HG03469 (cell line): Measurements from ENCODE around the gene COL18A1.

ENCODE experiments used
- ATAC-seq: cut with Tn5 transposase; IDR thresholded peaks from one replicate; pipeline ENCODE4 v1.9.1; 2021; ENCODE audit warnings: mild to moderate bottlenecking, moderate library complexity, moderate number of reproducible peaks; ENCODE audit not compliant: unreplicated experiment

Gene COL18A1

GRCh38 chr21:45396620-45396995 lies 8.4 kb upstream of the COL18A1 start:
- no peak for ATAC-seq

GRCh38 chr21:45397381-45397780 lies 7.6 kb upstream of the COL18A1 start:
- no peak for ATAC-seq

GRCh38 chr21:45401054-45401518 lies 3.9 kb upstream of the COL18A1 start:
- no peak for ATAC-seq

GRCh38 chr21:45401916-45402900 lies 2.8 kb upstream of the COL18A1 start:
- no peak for ATAC-seq

GRCh38 chr21:45403133-45403824 lies 1.7 kb upstream of the COL18A1 start:
- ATAC-seq: no peak

- no peak for ATAC-seq
These were observed 888 bp upstream of the COL18A1 start for GRCh38 chr21:45403825-45404729.

- ATAC-seq: no peak
These were observed 380 bp downstream of the COL18A1 start for GRCh38 chr21:45405271-45405818.

GRCh38 chr21:45405819-45406762 lies 1.1 kb downstream of the COL18A1 start:
- no peak for ATAC-seq

- ATAC-seq: no peak
These were observed 2.0 kb downstream of the COL18A1 start for GRCh38 chr21:45406801-45407628.

- no peak for ATAC-seq
These were observed 2.8 kb downstream of the COL18A1 start for GRCh38 chr21:45407629-45408247.

GRCh38 chr21:45408271-45408791 lies 3.4 kb downstream of the COL18A1 start:
- ATAC-seq: no peak

- no peak for ATAC-seq
These were observed 3.9 kb downstream of the COL18A1 start for GRCh38 chr21:45408801-45409261.

GRCh38 chr21:45409466-45410150 lies 4.6 kb downstream of the COL18A1 start:
- no peak for ATAC-seq

GRCh38 chr21:45410151-45410864 lies 5.3 kb downstream of the COL18A1 start:
- no peak for ATAC-seq

GRCh38 chr21:45410865-45411809 lies 6.2 kb downstream of the COL18A1 start:
- ATAC-seq: no peak
